Measurements from ENCODE around the gene SNRK. TPM values are rescaled to one million over a fixed set of nuclear protein-coding genes. Genes with fewer than 3 reads are reported as not detected.

SNRK gene
- total and polyA plus RNA-seq, 2 of the 13 experiments (the other 11 are each of a cell fraction or from before 2014, with no cell fraction given), result 11.4 to 16.1 TPM

- TF ChIP-seq ZNF17 (CRISPR knock-in tag; IDR thresholded peaks at IDR 0.05) (no peak), THAP11 (CRISPR knock-in tag; IDR thresholded peaks at IDR 0.05) (no peak), MNT (IDR thresholded peaks at IDR 0.05) (no peak), AGO2 (optimal IDR thresholded peaks at IDR 0.05; ENCODE audit: low read depth, low read length) (no peak)
Observed at GRCh38 chr3:43363621-43364266, 77.4 kb downstream of the SNRK start (continued).

- Histone ChIP-seq H3K27ac (ENCODE audit: extremely low read length, insufficient read depth, low read length) (no peak overlapping the region), H3K9ac (ENCODE audit: insufficient read depth, low read depth, low read length) (no peak overlapping the region), H3K4me1 (ENCODE audit: insufficient read depth, low read length) (no peaks in the 10 kb centered on the region), H3K4me3 (replicated peaks in 1 of 3; ENCODE audit: insufficient read depth in 1 of 3, low read depth in 2 of 3, low read length in 3 of 3) (no peak overlapping the region), H3K27me3 (ENCODE audit: control insufficient read depth in 1 of 2, insufficient read depth in 2 of 2, low read length in 2 of 2) (no peaks in the 10 kb centered on the region), H3K4me2 (ENCODE audit: low read depth, low read length) (no peak overlapping the region), H3K36me3 (replicated peaks in 1 of 2; ENCODE audit: control insufficient read depth in 1 of 2, insufficient read depth in 2 of 2, low read length in 2 of 2) (no peaks in the 10 kb centered on the region), H3K79me2 (ENCODE audit: insufficient read depth, low read length) (no peaks in the 10 kb centered on the region), H3K9me3 (ENCODE audit: low read length) (no peaks in the 10 kb centered on the region), H2AFZ (ENCODE audit: low read length) (no peak overlapping the region), H4K20me1 (ENCODE audit: insufficient read depth, low read length) (no peaks in the 10 kb centered on the region)
- ATAC-seq (no peak), DNase-seq (ENCODE audit: low spot score) (no peak), FAIRE-seq (no peak)
- ChIA-PET CTCF (ENCODE audit: low intra/inter-chr PET ratio, low total read pairs) (no interaction called here), POLR2A (no interaction called here)
- in situ Hi-C loops (cut with HindIII; ENCODE audit: extremely low pct_ligation_motif_present, low pct_unique_long_range_greater_than_20kb) (no loop called here), intact Hi-C loops (cut with micrococcal nuclease; ENCODE audit: unreplicated experiment) (no loop called here)
- 92% methylated on average over 11 of the region's 14 CpGs for WGBS (ENCODE audit: low lambda C conversion rate)
- BruUV-seq (replicated peaks), result no TSS peak
- TF ChIP-seq PTBP1 (IDR thresholded peaks at IDR 0.05; ENCODE audit: low read depth, low read length, poor library complexity, severe bottlenecking) (no peak), ZNF18 (CRISPR knock-in tag; IDR thresholded peaks at IDR 0.05; ENCODE audit: insufficient replicate concordance) (no peak), EZH2 (conservative IDR thresholded peaks at IDR 0.05; ENCODE audit: low read depth, low read length) (no peak), ZNF83 (CRISPR knock-in tag; IDR thresholded peaks at IDR 0.05; ENCODE audit: borderline replicate concordance) (no peak), ZNF232 (CRISPR knock-in tag; IDR thresholded peaks at IDR 0.05; ENCODE audit: borderline replicate concordance) (no peak), CEBPZ (IDR thresholded peaks at IDR 0.05; ENCODE audit: low read length) (no peak), ZBTB10 (CRISPR knock-in tag; IDR thresholded peaks at IDR 0.05; ENCODE audit: borderline replicate concordance) (no peak)
Observed at GRCh38 chr3:43364494-43364893, 78.2 kb downstream of the SNRK start.

Data from HepG2 (cell line).